Spleen (tissue), 11 donors: ENCODE results near the gene FRMD1. TPM values are rescaled to one million over a fixed set of nuclear protein-coding genes. Genes with fewer than 3 reads are reported as not detected.

Experiments used
- DNase-seq: peaks from one replicate; pipeline ENCODE4 v3.0.0-alpha.2; 2020
- H3K27ac ChIP-seq, 8 donors: fragments of 200-600 bp; sonication (generic) in 7 of 8; 1 replicate in 4 of 8; 2 replicates in 4 of 8; pipeline versions ENCODE4 v1.5.0 to v1.8.0; 2016 to 2021; ENCODE audit warnings: inconsistent platforms in 4 of 8, mild to moderate bottlenecking in 4 of 8, moderate library complexity in 1 of 8
- H3K27me3 ChIP-seq, 7 donors: fragments of 200-600 bp; sonication (generic) in 6 of 7; replicated peaks in 1 of 7; 1 replicate in 4 of 7; 2 replicates in 3 of 7; pipeline versions ENCODE4 v1.5.0 to v1.8.0; 2016 to 2021; ENCODE audit warnings: inconsistent platforms in 3 of 7, mild to moderate bottlenecking in 1 of 7
- H3K36me3 ChIP-seq, 6 donors: fragments of 200-600 bp; sonication (generic) in 5 of 6; 1 replicate in 4 of 6; 2 replicates in 2 of 6; pipeline versions ENCODE4 v1.5.0 to v1.8.0; 2016 to 2021; ENCODE audit warnings: inconsistent platforms in 2 of 6
- H3K4me1 ChIP-seq, 6 donors: fragments of 200-600 bp; sonication (generic) in 5 of 6; 1 replicate in 3 of 6; 2 replicates in 3 of 6; pipeline versions ENCODE4 v1.5.0 to v1.8.0; 2016 to 2021; ENCODE audit warnings: inconsistent platforms in 3 of 6
- H3K4me3 ChIP-seq, 8 donors: fragments of 200-600 bp; sonication (generic) in 7 of 8; 1 replicate in 4 of 8; 2 replicates in 4 of 8; pipeline versions ENCODE4 v1.5.0 to v1.8.0; 2016 to 2021; ENCODE audit warnings: inconsistent platforms in 4 of 8, mild to moderate bottlenecking in 4 of 8, moderate library complexity in 2 of 8
- H3K9me3 ChIP-seq, 8 donors: fragments of 200-600 bp; sonication (generic) in 7 of 8; 1 replicate in 4 of 8; 2 replicates in 4 of 8; pipeline versions ENCODE4 v1.5.0 to v1.8.0; 2016 to 2021; ENCODE audit warnings: inconsistent platforms in 4 of 8
- POLR2A ChIP-seq, 3 donors: fragments of 450-650 bp; IDR thresholded peaks; one replicate each; pipeline ENCODE4 v1.5.1; 2017; ENCODE audit warnings: antibody characterized with exemption in 3 of 3, mild to moderate bottlenecking in 1 of 3
- POLR2AphosphoS5 ChIP-seq, 3 donors: sonication (generic); formaldehyde crosslinking; IDR thresholded peaks; one replicate each; pipeline ENCODE4 v1.5.1; 2017; ENCODE audit warnings: antibody characterized with exemption in 3 of 3
- WGBS, 5 donors: extraction: QIAGEN DNeasy Blood & Tissue Kit in 3 of 5; methylation state at CpG; one replicate each; pipeline versions ENCODE4 v1.1.5 to v1.1.7; 2013 to 2018; 5-methylcytosine and 5-hydroxymethylcytosine counted together
- intact Hi-C: fragments of 100-400 bp; cut with DNase I; formaldehyde crosslinking; loops from one replicate; pipeline ENCODE4 v1.15.0; 2023; ENCODE audit warnings: low total_unique reads
- polyA plus RNA-seq, 3 donors: library from polyadenylated mRNA; stranded (reverse); fragments of 200-250 nt; gene quantifications; one replicate each; pipeline ENCODE4 v1.2.1, GENCODE V29; 2013
- total RNA-seq, 7 donors: library from RNA; depleted of rRNA in 3 of 7; stranded (reverse); fragments of >200 nt in 3 of 7; fragmentation: NEBNext Ultra II Directional in 4 of 7; extraction: Animal tissue kit (Norgen Biotek cat#: 25700) in 4 of 7; gene quantifications; one replicate each; pipeline versions ENCODE4 v1.1.0 to v1.2.1, GENCODE V29; 2016 to 2021
- TF ChIP-seq, protein P1 (sequence below), 11 experiments: fragments of 200-600 bp in 7 of 11; fragments of 450-650 bp in 4 of 11; sonication (generic) in 4 of 11; IDR thresholded peaks in 8 of 11; conservative IDR thresholded peaks in 3 of 11; 1 replicate in 7 of 11; 2 replicates in 4 of 11; pipeline versions ENCODE4 v1.4.0 to v1.8.0; 2016 to 2021; ENCODE audit warnings: antibody characterized with exemption in 11 of 11, inconsistent platforms in 4 of 11, mild to moderate bottlenecking in 1 of 11
- donor health status: healthy with polysubstance abuse.
- donor health status: DM: no; HTN: no; CAD: no; lungs with moderate emphysema.
- donor health status: DM: no; HTN: no; CAD: no.
- donor health status: Bipolar disorder and iron deficiency.
- donor health status: healthy.
- donor health status: DM: no; HTN: no; CAD: no.
- donor health status: DM: yes; HTN: yes; CAD: no.

FRMD1 gene
- total and polyA plus RNA-seq, 10 donors: 0.14 to 9.5 (median 1.5) TPM

DNA sequence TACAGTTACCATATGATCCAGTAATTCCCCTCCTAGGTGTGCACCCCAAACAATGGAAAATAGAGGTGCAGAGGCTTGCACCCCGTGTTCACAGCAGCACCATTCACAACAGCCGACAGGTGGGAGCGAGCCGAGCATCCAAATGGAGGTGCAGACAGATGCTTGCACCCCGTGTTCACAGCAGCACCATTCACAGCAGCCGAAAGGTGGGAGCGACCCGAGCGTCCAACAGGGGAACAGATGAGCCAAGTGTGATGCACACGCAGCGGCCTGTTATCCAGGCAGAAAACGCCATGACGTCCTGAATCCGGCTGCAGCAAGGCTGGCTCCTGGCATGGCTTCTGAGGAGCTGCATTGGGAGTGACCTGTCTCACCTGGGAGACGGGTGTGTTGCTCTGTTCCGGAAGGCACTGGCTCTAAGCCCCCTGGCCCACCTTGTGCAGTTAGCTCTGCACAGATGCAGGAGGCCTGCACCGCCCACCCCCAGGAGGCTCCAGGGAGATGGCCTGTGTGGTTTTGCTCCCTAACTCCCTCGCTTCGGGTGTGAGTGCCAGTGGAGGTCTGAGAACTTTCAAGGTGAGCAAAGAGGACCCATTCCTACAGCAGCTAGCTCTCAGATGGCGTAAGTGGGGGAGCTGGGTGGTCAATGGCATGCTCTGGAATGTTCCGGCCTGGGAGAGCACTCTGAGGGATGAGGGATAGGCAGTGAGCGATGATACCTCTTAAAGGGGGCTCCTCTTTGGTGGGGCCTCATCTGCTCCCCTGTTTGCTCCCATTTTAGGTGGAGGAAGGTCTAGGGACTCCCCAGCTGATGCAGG, 47.8 kb upstream of the FRMD1 start:
- Histone ChIP-seq H3K4me1 (peaks cover 0 to 2% (median 0%) of the 10 kb centered on the region in 6 donors), H3K27me3 (peaks cover 0 to 17% (median 0%) of the 10 kb centered on the region in 7 donors), H3K4me3 (no peak overlapping the region), H3K36me3 (no peaks in the 10 kb centered on the region), H3K9me3 (peaks cover 0 to 2% (median 0%) of the 10 kb centered on the region in 8 donors), H3K27ac (no peak overlapping the region)
- intact Hi-C loops: no loop called here
- TF ChIP-seq POLR2AphosphoS5 (IDR thresholded peaks at IDR 0.05) (no peak), POLR2A (IDR thresholded peaks at IDR 0.05) (no peak)
- TF ChIP-seq, protein P1, sequence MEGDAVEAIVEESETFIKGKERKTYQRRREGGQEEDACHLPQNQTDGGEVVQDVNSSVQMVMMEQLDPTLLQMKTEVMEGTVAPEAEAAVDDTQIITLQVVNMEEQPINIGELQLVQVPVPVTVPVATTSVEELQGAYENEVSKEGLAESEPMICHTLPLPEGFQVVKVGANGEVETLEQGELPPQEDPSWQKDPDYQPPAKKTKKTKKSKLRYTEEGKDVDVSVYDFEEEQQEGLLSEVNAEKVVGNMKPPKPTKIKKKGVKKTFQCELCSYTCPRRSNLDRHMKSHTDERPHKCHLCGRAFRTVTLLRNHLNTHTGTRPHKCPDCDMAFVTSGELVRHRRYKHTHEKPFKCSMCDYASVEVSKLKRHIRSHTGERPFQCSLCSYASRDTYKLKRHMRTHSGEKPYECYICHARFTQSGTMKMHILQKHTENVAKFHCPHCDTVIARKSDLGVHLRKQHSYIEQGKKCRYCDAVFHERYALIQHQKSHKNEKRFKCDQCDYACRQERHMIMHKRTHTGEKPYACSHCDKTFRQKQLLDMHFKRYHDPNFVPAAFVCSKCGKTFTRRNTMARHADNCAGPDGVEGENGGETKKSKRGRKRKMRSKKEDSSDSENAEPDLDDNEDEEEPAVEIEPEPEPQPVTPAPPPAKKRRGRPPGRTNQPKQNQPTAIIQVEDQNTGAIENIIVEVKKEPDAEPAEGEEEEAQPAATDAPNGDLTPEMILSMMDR (IDR thresholded peaks at IDR 0.05 in 8 of 11, conservative IDR thresholded peaks at IDR 0.05 in 3 of 11): no peak
- DNase-seq: peak; percentile 52
- WGBS, 5 donors: 83 to 95% (median 91%) methylated on average over 21 to 22 of the region's 22 CpGs

GRCh38 chr6:168125429-168126001, 46.5 kb upstream of the FRMD1 start:
- peak; percentile 63 for DNase-seq
- intact Hi-C loops: no loop called here
- no peaks in the 10 kb centered on the region for H3K4me1 ChIP-seq
- no peak for TF ChIP-seq POLR2A (IDR thresholded peaks at IDR 0.05)
- TF ChIP-seq, protein P1 (IDR thresholded peaks at IDR 0.05 in 8 of 11, conservative IDR thresholded peaks at IDR 0.05 in 3 of 11): no peak
- no peak for TF ChIP-seq POLR2AphosphoS5 (IDR thresholded peaks at IDR 0.05)
- H3K27me3 ChIP-seq: peaks cover 0 to 5% (median 0%) of the 10 kb centered on the region in 7 donors
- WGBS, 5 donors: 79 to 88% (median 83%) methylated on average over 22 of the region's 22 CpGs
- H3K36me3 ChIP-seq: no peaks in the 10 kb centered on the region
- no peak overlapping the region for H3K27ac ChIP-seq
- no peak overlapping the region for H3K4me3 ChIP-seq
- peaks cover 0 to 3% (median 0%) of the 10 kb centered on the region in 8 donors for H3K9me3 ChIP-seq

GRCh38 chr6:168124921-168125320, 45.9 kb upstream of the FRMD1 start:
- Histone ChIP-seq H3K4me1 (no peaks in the 10 kb centered on the region), H3K9me3 (peaks cover 0 to 3% (median 0%) of the 10 kb centered on the region in 8 donors), H3K4me3 (no peak overlapping the region), H3K27me3 (no peaks in the 10 kb centered on the region), H3K27ac (no peak overlapping the region), H3K36me3 (no peaks in the 10 kb centered on the region)
- TF ChIP-seq, protein P1 (IDR thresholded peaks at IDR 0.05 in 8 of 11, conservative IDR thresholded peaks at IDR 0.05 in 3 of 11): no peak
- no peak for TF ChIP-seq POLR2A (IDR thresholded peaks at IDR 0.05)
- intact Hi-C loops: no loop called here
- DNase-seq: peak; percentile 50
- WGBS, 5 donors: 77 to 89% (median 86%) methylated on average over 8 to 11 of the region's 11 CpGs

DNA sequence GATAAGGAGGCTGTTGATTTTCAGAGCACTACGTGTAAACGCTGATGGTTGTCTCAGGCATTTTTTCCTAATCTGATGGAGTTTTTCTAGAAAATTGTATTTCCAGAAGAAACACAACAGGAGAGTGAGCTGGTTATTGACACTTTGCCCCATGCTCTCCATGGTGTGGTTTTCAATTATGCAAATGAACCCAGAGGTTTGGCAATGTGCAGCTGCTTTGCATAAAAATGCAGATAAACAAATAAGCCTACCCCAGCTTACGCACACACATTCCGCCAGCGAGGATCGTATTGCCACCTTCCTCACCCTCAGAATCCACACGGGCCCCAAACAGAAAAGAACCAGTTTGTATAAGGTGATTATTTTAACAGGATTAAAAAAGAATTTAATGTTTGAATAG, 45.1 kb upstream of the FRMD1 start:
- no peak for DNase-seq
- no peaks in the 10 kb centered on the region for H3K4me1 ChIP-seq
- H3K27me3 ChIP-seq: no peaks in the 10 kb centered on the region
- H3K9me3 ChIP-seq: peaks cover 0 to 3% (median 0%) of the 10 kb centered on the region in 8 donors
- intact Hi-C loops: no loop called here
- H3K36me3 ChIP-seq: no peaks in the 10 kb centered on the region
- no peak overlapping the region for H3K4me3 ChIP-seq
- WGBS, 5 donors: 88 to 93% (median 91%) methylated on average over 7 of the region's 7 CpGs
- no peak overlapping the region for H3K27ac ChIP-seq
- TF ChIP-seq POLR2A (IDR thresholded peaks at IDR 0.05): no peak
